WTC11 (cell line): ENCODE measurements around the gene UNC119B. TPM values are rescaled to one million over a fixed set of nuclear protein-coding genes. Genes with fewer than 3 reads are reported as not detected.

ENCODE experiments used
- ARID4B ChIP-seq: sonication (generic); formaldehyde crosslinking; IDR thresholded peaks from 2 replicates; pipeline ENCODE4 v1.8.0; 2023; ENCODE audit warnings: missing genetic modification reagents, mild to moderate bottlenecking, borderline replicate concordance
- CBFB ChIP-seq: sonication (generic); formaldehyde crosslinking; IDR thresholded peaks from 2 replicates; pipeline ENCODE4 v1.8.1; 2022; ENCODE audit warnings: mild to moderate bottlenecking, low read depth, missing genetic modification reagents
- CTCF ChIP-seq: fragments of 200-600 bp; IDR thresholded peaks from 2 replicates; pipeline ENCODE4 v1.8.0; 2022; ENCODE audit warnings: antibody characterized with exemption
- EMX1 ChIP-seq: fragments of 250-450 bp; sonication (Bioruptor Pico); IDR thresholded peaks from 2 replicates; pipeline ENCODE4 v1.8.0; 2021; ENCODE audit warnings: mild to moderate bottlenecking
- FOXK1 ChIP-seq: sonication (generic); formaldehyde crosslinking; IDR thresholded peaks from 2 replicates; pipeline ENCODE4 v1.8.0; 2022; ENCODE audit warnings: mild to moderate bottlenecking, moderate library complexity, missing genetic modification reagents
- GRHL2 ChIP-seq: fragments of 250-450 bp; sonication (Bioruptor Pico); IDR thresholded peaks from 2 replicates; pipeline ENCODE4 v1.8.0; 2022; ENCODE audit warnings: mild to moderate bottlenecking, moderate library complexity; ENCODE audit not compliant: insufficient replicate concordance, severe bottlenecking
- HMGA2 ChIP-seq: fragments of 250-450 bp; sonication (Bioruptor Pico); IDR thresholded peaks from 2 replicates; pipeline ENCODE4 v1.4.0; 2021; ENCODE audit warnings: mild to moderate bottlenecking, moderate library complexity
- IRF2 ChIP-seq: sonication (generic); formaldehyde crosslinking; IDR thresholded peaks from 2 replicates; pipeline ENCODE4 v1.8.0; 2022; ENCODE audit warnings: low read depth, missing genetic modification reagents, borderline replicate concordance
- JAZF1 ChIP-seq: fragments of 250-450 bp; sonication (Bioruptor Pico); IDR thresholded peaks from 2 replicates; pipeline ENCODE4 v1.9.0; 2021; ENCODE audit warnings: moderate library complexity, mild to moderate bottlenecking, inconsistent platforms
- MXD4 ChIP-seq: fragments of 250-450 bp; sonication (Bioruptor Pico); IDR thresholded peaks from 2 replicates; pipeline ENCODE4 v1.8.0; 2021; ENCODE audit warnings: mild to moderate bottlenecking, moderate library complexity, borderline replicate concordance
- NFYB ChIP-seq: sonication (generic); formaldehyde crosslinking; conservative IDR thresholded peaks from 2 replicates; pipeline ENCODE4 v1.8.0; 2022; ENCODE audit warnings: low read depth, missing genetic modification reagents
- STAT6 ChIP-seq: sonication (generic); formaldehyde crosslinking; conservative IDR thresholded peaks from 2 replicates; pipeline ENCODE4 v1.8.1; 2023; ENCODE audit warnings: mild to moderate bottlenecking, low read depth, missing genetic modification reagents, moderate library complexity
- TP53 ChIP-seq: sonication (generic); formaldehyde crosslinking; IDR thresholded peaks from 2 replicates; pipeline ENCODE4 v1.8.1; 2023; ENCODE audit warnings: mild to moderate bottlenecking, missing genetic modification reagents
- ZBTB21 ChIP-seq: sonication (generic); formaldehyde crosslinking; IDR thresholded peaks from 2 replicates; pipeline ENCODE4 v1.8.1; 2023; ENCODE audit warnings: mild to moderate bottlenecking, missing genetic modification reagents, borderline replicate concordance
- ZNF121 ChIP-seq: sonication (generic); formaldehyde crosslinking; IDR thresholded peaks from 2 replicates; pipeline ENCODE4 v1.8.0; 2023; ENCODE audit warnings: missing genetic modification reagents
- ZNF219 ChIP-seq: sonication (generic); formaldehyde crosslinking; IDR thresholded peaks from 2 replicates; pipeline ENCODE4 v1.8.0; 2023; ENCODE audit warnings: missing genetic modification reagents, mild to moderate bottlenecking, borderline replicate concordance
- ZNF416 ChIP-seq: fragments of 250-450 bp; sonication (Bioruptor Pico); IDR thresholded peaks from 2 replicates; pipeline ENCODE4 v1.9.0; 2021; ENCODE audit warnings: mild to moderate bottlenecking, inconsistent platforms
- total RNA-seq: library from RNA; stranded (reverse); gene quantifications from 3 replicates; pipeline ENCODE4 v1.2.3, GENCODE V29; 2021
- TF ChIP-seq, protein P1 (sequence below): sonication (generic); formaldehyde crosslinking; IDR thresholded peaks from 2 replicates; pipeline ENCODE4 v1.8.1; 2023; ENCODE audit warnings: mild to moderate bottlenecking, missing genetic modification reagents, moderate library complexity
- TF ChIP-seq, protein P2 (sequence below): sonication (generic); formaldehyde crosslinking; IDR thresholded peaks from 2 replicates; pipeline ENCODE4 v1.8.1; 2022; ENCODE audit warnings: low read depth, mild to moderate bottlenecking, moderate library complexity, missing genetic modification reagents, borderline replicate concordance
- TF ChIP-seq, protein P3 (sequence below): sonication (generic); formaldehyde crosslinking; IDR thresholded peaks from 2 replicates; pipeline ENCODE4 v1.8.1; 2022; ENCODE audit warnings: mild to moderate bottlenecking, missing genetic modification reagents, moderate library complexity, borderline replicate concordance
- TF ChIP-seq, protein P4 (sequence below): sonication (generic); formaldehyde crosslinking; IDR thresholded peaks from 2 replicates; pipeline ENCODE4 v1.8.0; 2023; ENCODE audit warnings: mild to moderate bottlenecking, missing genetic modification reagents
- TF ChIP-seq, protein P5 (sequence below): sonication (generic); formaldehyde crosslinking; IDR thresholded peaks from 2 replicates; pipeline ENCODE4 v1.8.1; 2022; ENCODE audit warnings: mild to moderate bottlenecking, moderate library complexity, missing genetic modification reagents

The UNC119B gene
- total RNA-seq, 1 experiment from 2014 or later: 53.3 TPM

- TF ChIP-seq STAT6 (CRISPR knock-in tag) (no peak), JAZF1 (CRISPR knock-in tag) (no peak), ARID4B (CRISPR knock-in tag) (no peak), ZNF219 (CRISPR knock-in tag) (no peak), IRF2 (CRISPR knock-in tag) (no peak), TP53 (CRISPR knock-in tag) (no peak), NFYB (CRISPR knock-in tag) (no peak), MXD4 (no peak), GRHL2 (CRISPR knock-in tag) (no peak), HMGA2 (CRISPR knock-in tag) (no peak), CTCF (no peak), CBFB (CRISPR knock-in tag) (no peak), EMX1 (CRISPR knock-in tag) (no peak), FOXK1 (no peak), ZNF121 (CRISPR knock-in tag) (0 out of 2 replicates have a peak, but pooled peaks have one; percentile 32), ZBTB21 (CRISPR knock-in tag) (no peak), ZNF416 (CRISPR knock-in tag) (no peak)
- TF ChIP-seq, protein P1, sequence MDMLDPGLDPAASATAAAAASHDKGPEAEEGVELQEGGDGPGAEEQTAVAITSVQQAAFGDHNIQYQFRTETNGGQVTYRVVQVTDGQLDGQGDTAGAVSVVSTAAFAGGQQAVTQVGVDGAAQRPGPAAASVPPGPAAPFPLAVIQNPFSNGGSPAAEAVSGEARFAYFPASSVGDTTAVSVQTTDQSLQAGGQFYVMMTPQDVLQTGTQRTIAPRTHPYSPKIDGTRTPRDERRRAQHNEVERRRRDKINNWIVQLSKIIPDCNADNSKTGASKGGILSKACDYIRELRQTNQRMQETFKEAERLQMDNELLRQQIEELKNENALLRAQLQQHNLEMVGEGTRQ (CRISPR knock-in tag): no peak
- TF ChIP-seq, protein P2, sequence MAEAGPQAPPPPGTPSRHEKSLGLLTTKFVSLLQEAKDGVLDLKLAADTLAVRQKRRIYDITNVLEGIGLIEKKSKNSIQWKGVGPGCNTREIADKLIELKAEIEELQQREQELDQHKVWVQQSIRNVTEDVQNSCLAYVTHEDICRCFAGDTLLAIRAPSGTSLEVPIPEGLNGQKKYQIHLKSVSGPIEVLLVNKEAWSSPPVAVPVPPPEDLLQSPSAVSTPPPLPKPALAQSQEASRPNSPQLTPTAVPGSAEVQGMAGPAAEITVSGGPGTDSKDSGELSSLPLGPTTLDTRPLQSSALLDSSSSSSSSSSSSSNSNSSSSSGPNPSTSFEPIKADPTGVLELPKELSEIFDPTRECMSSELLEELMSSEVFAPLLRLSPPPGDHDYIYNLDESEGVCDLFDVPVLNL: no peak
- TF ChIP-seq, protein P3, sequence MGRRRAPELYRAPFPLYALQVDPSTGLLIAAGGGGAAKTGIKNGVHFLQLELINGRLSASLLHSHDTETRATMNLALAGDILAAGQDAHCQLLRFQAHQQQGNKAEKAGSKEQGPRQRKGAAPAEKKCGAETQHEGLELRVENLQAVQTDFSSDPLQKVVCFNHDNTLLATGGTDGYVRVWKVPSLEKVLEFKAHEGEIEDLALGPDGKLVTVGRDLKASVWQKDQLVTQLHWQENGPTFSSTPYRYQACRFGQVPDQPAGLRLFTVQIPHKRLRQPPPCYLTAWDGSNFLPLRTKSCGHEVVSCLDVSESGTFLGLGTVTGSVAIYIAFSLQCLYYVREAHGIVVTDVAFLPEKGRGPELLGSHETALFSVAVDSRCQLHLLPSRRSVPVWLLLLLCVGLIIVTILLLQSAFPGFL: no peak
- TF ChIP-seq, protein P4, sequence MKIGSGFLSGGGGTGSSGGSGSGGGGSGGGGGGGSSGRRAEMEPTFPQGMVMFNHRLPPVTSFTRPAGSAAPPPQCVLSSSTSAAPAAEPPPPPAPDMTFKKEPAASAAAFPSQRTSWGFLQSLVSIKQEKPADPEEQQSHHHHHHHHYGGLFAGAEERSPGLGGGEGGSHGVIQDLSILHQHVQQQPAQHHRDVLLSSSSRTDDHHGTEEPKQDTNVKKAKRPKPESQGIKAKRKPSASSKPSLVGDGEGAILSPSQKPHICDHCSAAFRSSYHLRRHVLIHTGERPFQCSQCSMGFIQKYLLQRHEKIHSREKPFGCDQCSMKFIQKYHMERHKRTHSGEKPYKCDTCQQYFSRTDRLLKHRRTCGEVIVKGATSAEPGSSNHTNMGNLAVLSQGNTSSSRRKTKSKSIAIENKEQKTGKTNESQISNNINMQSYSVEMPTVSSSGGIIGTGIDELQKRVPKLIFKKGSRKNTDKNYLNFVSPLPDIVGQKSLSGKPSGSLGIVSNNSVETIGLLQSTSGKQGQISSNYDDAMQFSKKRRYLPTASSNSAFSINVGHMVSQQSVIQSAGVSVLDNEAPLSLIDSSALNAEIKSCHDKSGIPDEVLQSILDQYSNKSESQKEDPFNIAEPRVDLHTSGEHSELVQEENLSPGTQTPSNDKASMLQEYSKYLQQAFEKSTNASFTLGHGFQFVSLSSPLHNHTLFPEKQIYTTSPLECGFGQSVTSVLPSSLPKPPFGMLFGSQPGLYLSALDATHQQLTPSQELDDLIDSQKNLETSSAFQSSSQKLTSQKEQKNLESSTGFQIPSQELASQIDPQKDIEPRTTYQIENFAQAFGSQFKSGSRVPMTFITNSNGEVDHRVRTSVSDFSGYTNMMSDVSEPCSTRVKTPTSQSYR: no peak
- TF ChIP-seq, protein P5, sequence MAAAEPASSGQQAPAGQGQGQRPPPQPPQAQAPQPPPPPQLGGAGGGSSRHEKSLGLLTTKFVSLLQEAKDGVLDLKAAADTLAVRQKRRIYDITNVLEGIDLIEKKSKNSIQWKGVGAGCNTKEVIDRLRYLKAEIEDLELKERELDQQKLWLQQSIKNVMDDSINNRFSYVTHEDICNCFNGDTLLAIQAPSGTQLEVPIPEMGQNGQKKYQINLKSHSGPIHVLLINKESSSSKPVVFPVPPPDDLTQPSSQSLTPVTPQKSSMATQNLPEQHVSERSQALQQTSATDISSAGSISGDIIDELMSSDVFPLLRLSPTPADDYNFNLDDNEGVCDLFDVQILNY (CRISPR knock-in tag): peak; percentile 82; the same call in 1 of the 2 replicates
Measured at GRCh38 chr12:120725659-120726509, 15.6 kb downstream of the UNC119B start, which contains the start of gene ACADS (continued).
